ENCODE data around the gene OR10W1. TPM values are rescaled to one million over a fixed set of nuclear protein-coding genes. Genes with fewer than 3 reads are reported as not detected.

Gene OR10W1
- total RNA-seq, 2 donors from 2014 or later: not detected

DNA sequence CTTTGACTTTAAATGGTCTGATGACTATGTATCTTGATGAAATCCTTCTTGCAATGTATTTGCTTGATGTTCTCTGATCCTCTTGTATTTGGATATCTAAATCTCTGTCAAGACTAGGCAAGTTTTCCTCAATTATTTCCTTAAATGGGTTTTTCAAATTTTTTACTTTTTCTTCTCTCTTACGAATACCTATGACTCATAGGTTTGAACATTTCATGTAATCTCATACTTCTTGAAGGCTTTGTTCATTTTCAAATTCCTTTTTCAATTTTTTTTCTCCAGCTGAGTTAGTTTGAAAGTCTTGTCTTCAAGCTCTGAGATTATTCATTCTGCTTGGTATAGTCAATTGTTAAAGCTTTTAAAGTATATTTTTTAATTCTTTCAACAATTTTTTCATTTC is 13.1 kb downstream of the OR10W1 start:
- Histone ChIP-seq H3K36me3 (no peaks in the 10 kb centered on the region), H3K4me3 (no peak overlapping the region), H3K4me1 (replicated peaks) (no peaks in the 10 kb centered on the region), H3K27me3 (replicated peaks; ENCODE audit: insufficient read depth) (no peaks in the 10 kb centered on the region), H3K27ac (no peak overlapping the region), H3K9me3 (no peaks in the 10 kb centered on the region)
- TF ChIP-seq POLR2A (IDR thresholded peaks at IDR 0.05) (no peak), CTCF (IDR thresholded peaks at IDR 0.05) (no peak), POLR2AphosphoS5 (IDR thresholded peaks at IDR 0.05) (no peak)
- intact Hi-C loops (cut with DNase I): no loop called here
- no peak for DNase-seq (ENCODE audit: low spot score)
- 90% methylated on average over 1 of the region's 1 CpG for WGBS

DNA sequence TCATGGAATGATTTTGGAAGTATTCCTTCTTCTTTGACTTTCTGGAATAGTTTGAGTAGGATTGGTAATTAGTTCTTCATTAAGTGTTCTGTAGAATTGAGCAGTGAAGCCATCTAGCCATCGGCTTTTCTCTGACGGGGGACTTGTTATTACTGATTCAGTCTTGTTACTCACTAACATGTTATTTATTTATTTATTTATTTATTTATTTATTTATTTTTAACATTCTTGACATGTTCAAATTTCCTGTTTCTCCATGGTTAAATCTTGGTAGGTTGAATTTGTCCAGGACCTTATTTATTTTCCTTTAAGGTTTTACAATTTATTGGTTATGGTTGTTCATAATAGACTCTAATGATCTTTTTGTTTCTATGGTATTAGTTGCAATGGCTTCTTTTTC is 24.1 kb downstream of the OR10W1 start:
- DNase-seq (ENCODE audit: low spot score): no peak
- intact Hi-C loops (cut with DNase I): no loop called here
- no peaks in the 10 kb centered on the region for H3K36me3 ChIP-seq
- 93% methylated on average over 2 of the region's 2 CpGs for WGBS
- H3K9me3 ChIP-seq: no peaks in the 10 kb centered on the region
- H3K4me3 ChIP-seq: no peak overlapping the region
- no peaks in the 10 kb centered on the region for H3K27me3 ChIP-seq (replicated peaks; ENCODE audit: insufficient read depth)
- no peaks in the 10 kb centered on the region for H3K4me1 ChIP-seq (replicated peaks)
- no peak overlapping the region for H3K27ac ChIP-seq
- TF ChIP-seq POLR2A (IDR thresholded peaks at IDR 0.05): no peak

- H3K36me3 ChIP-seq: no peaks in the 10 kb centered on the region
- WGBS: 94% methylated on average over 32 of the region's 32 CpGs
Observed at GRCh38 chr11:58227956-58228615, 40.0 kb downstream of the OR10W1 start.

DNA sequence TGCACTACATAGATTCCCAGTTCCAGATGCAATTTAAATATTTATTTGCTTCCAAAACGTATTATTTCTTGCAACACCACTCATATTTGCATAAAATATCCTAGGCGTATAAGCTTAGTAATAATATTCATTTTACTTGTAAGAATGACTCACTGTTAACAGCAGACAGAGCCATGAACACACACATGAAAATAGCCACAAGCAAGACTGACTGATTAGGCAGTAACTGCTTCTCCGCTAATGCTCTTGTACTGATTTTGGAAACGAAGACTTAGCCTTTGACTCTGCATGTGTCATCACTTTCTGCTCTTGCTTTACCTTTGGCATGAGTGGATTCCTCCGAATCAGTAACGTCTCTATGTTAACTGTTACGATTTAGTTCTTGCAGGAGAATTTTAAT is 45.3 kb downstream of the OR10W1 start:
- Histone ChIP-seq H3K9me3 (no peaks in the 10 kb centered on the region), H3K4me3 (no peak overlapping the region), H3K4me1 (replicated peaks) (no peaks in the 10 kb centered on the region), H3K27ac (no peak overlapping the region), H3K27me3 (replicated peaks; ENCODE audit: insufficient read depth) (no peaks in the 10 kb centered on the region), H3K36me3 (no peaks in the 10 kb centered on the region)
- no peak for DNase-seq (ENCODE audit: low spot score)
- WGBS: 78% methylated on average over 7 of the region's 7 CpGs
- TF ChIP-seq CTCF (IDR thresholded peaks at IDR 0.05) (no peak), POLR2AphosphoS5 (IDR thresholded peaks at IDR 0.05) (no peak), POLR2A (IDR thresholded peaks at IDR 0.05) (no peak)
- intact Hi-C loops (cut with DNase I): no loop called here

More at GRCh38 chr11:58227956-58228615, 40.0 kb downstream of the OR10W1 start:
- intact Hi-C loops (cut with DNase I): no loop called here
- Histone ChIP-seq H3K9me3 (no peaks in the 10 kb centered on the region), H3K27ac (no peak overlapping the region), H3K4me3 (no peak overlapping the region), H3K4me1 (replicated peaks) (no peaks in the 10 kb centered on the region), H3K27me3 (replicated peaks; ENCODE audit: insufficient read depth) (no peaks in the 10 kb centered on the region)
- DNase-seq (ENCODE audit: low spot score): no peak
- TF ChIP-seq POLR2AphosphoS5 (IDR thresholded peaks at IDR 0.05) (no peak), CTCF (IDR thresholded peaks at IDR 0.05) (no peak), POLR2A (IDR thresholded peaks at IDR 0.05) (no peak)

Other genes starting within 250 kb of the OR10W1 start
- gene OR9Q1, start 244.4 kb downstream of the OR10W1 start, total RNA-seq: not detected
- not detected for gene OR6Q1, start 237.3 kb downstream of the OR10W1 start, total RNA-seq
- not detected for gene OR9I1, start 142.7 kb downstream of the OR10W1 start, total RNA-seq
- gene OR9Q2, start 79.2 kb downstream of the OR10W1 start, total RNA-seq: under 1 TPM in 1 of 2 donors, not detected in 1; 0.34 TPM
- gene OR1S2, start 64.1 kb downstream of the OR10W1 start, total RNA-seq: not detected
- gene OR1S1, start 55.5 kb downstream of the OR10W1 start, total RNA-seq: not detected
- not detected for gene OR10Q1, start 39.3 kb downstream of the OR10W1 start, total RNA-seq
- not detected for gene OR5B17, start 90.8 kb upstream of the OR10W1 start, total RNA-seq
- gene OR5B3, start 138.6 kb upstream of the OR10W1 start, total RNA-seq: not detected
- gene OR5B2, start 159.9 kb upstream of the OR10W1 start, total RNA-seq: not detected
- gene OR5B12, start 174.0 kb upstream of the OR10W1 start, total RNA-seq: not detected
- gene OR5B21, start 239.8 kb upstream of the OR10W1 start, total RNA-seq: not detected

All from prostate gland (tissue), 2 donors.